ENCODE results near the gene LMBR1.
"Not testable (repeated sequence)": the region's sequence is repeated elsewhere in the genome, so short reads cannot be mapped to it uniquely, and the experiment has no call there.

Gene LMBR1

DNA sequence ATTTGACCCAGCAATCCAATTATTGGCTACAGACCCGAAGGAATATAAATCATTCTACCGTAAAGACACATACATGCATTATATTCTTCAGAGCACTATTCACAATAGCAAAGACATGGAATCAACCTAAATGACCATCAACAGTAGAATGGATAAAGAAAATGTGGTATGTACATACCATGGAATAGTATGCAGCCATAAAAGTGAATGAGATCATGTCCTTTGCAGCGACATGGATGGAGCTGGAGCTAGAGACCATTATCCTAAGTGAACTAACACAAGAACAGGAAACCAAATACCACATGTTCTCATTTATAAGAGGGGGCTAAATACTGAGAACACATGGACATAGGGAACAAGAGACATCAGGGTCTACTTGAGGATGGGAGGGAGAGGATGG lies 44.0 kb downstream of the LMBR1 start:
- no peak for DNase-seq (ENCODE audit: low read depth in 3 of 3)

DNA sequence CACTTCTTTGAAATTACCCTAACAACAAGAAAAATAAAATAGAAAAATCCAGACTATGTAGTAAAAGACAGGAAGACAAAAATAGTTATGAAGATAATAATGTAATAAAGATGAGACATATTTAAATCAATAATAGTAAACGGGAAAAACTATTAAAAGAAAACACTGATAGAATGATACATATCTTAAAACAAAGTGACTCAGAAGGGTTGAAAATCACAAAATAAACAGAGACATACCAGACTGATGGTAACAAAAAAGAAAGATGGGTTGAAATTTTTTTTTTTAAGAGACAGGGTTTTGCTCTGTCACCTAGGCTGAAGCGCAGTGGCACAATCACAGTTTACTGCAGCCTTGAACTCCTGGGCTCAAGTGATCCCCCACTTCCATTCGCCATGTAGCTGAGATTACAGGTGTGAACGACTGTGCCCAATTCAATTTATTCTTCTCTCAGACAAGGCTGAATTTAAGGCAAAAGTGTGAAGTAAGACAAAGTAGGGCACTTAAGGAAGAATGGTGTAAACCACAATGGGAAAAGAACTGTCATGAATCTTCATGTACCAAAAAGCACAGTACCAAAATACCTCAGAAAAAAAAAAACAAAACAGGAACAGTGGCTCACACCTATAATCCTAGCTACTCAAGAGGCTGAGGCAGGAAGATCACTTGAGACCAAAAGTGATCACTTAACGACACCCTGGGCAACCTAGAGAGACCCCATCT lies 47.4 kb downstream of the LMBR1 start:
- no peak for DNase-seq (ENCODE audit: low read depth in 3 of 3)

DNA sequence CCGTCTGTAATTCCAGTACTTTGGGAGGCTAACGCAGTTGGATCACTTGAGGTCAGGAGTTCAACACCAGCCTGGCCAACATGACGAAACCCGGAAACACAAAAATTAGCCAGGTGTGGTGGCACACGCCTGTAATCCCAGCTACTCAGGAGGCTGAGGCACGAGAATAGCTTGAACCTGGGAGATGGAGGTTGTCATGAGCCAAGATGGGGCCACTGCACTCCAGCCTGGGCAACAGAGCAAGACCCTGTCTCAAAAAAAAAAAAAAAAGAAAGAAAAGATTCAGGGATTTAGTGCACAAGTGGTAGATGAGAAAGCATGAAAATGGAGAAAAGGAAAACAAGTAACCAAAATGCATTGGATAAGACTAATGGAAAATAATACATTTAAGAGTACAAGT lies 49.4 kb downstream of the LMBR1 start:
- not testable (repeated sequence) for DNase-seq (ENCODE audit: low read depth in 3 of 3)

DNA sequence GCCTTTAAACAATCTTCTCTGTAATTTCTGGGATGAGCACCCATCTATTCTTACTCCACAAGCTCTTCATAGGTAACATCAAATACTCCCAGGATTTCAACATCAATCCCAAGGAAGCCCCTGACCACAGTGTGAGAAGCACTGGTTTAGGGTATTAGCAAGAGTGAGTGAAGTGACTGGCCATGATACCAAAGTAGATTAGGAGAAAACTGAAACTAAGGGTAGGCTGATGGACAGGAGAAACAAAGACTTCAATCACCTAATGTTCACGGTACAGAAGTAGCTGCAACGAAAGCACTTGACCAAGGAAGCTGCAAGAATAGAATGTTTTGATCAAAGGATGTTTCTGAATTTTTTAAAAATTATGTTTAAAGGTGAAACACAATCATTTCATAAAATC lies 49.8 kb downstream of the LMBR1 start:
- no peak for DNase-seq (ENCODE audit: low read depth in 3 of 3)

DNA sequence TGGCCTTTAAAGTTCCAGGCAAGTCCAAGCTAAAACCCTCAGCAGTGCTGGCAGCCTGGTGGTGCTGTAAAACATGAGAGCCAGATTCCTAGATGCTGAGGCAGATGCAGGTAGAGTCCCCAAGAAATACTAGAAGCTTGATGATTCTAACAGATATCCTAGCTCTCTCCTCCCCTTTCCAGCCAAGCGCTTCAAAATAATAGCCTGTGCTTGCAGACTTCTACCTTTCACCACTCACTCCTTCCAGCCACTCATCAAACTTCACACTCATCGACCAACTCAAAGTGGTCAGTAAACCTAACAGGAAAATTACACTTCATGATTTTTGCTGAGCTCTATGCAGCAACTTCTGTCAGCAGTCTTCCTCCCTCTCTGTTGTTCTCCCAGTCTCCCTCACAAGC lies 50.2 kb downstream of the LMBR1 start:
- DNase-seq (ENCODE audit: low read depth in 3 of 3) = no peak

DNA sequence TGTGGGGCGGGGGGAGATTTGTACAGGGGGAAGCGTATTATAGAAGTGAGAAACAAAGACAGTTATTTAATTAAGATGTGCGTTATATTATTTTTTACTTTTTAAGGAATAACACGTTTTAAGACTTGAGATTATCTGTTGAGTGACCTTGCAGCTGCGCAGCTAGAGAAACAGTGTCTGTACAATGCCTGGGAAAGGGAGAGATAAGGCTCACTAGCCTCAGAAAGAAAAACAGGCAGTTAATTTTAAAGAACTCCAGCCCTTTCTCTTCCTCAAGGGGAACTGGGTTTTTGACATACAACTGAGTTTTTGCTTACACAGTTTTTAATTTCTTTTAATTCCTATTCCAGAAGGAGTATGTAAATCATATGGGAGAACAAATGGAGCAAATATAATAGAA lies 50.7 kb downstream of the LMBR1 start:
- no peak for DNase-seq (ENCODE audit: low read depth in 3 of 3)

DNA sequence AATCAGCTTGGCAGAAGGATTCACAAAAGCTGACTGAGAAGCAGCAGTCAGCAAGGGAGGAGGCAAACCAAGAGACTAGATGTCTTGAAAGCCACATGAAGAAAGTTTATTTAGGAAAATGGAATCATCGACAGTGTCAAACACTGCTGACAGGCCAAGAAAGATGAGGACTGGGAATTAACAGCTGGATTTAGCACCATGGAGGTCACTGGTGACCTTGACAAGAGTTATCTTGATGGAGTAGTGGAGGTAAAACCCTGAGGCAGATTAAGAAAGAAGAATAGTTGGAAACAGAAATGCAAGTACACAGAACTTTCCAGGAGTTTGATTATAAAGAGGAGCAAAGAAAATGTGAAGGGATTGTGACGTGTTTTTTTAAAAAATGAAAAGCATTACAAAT lies 51.5 kb downstream of the LMBR1 start:
- DNase-seq (ENCODE audit: low read depth in 3 of 3) = no peak

DNA sequence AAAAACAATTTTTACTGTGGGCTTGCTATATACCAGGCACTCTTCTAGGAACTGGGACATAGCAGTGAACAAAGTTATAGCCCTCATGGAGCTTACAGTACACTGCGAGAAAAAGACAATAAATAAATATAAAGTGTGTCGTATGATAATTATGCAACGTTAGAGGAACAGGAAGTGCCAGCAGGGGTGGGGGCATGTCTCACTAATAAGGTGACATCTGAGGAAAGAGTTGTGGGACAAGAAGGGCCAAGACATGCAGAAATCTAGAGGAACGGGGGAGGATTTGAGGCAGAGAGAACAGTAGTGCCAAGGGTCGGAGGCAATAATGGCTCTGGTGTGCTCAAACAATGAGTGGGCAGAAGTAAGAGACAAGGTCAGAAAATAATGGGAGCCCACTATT lies 52.8 kb downstream of the LMBR1 start:
- DNase-seq (ENCODE audit: low read depth in 3 of 3) = no peak

DNA sequence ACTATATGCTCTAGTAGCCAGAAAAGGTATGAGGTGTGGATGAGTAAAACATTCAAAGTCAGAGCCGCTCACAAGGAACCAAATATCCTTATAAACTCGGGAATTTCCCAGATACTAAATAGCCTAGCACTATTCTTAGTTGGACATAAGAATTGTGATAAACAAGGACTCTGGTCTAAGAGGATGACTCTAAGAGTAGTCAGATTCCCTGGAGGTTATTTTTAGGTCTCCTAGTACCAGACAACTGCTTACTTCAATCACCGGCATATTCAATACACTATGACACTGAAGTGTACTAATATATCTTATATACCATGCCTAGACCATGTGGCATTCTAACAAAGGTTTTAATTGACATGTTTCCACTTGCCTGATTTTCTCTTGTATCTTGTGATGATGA lies 56.5 kb downstream of the LMBR1 start:
- DNase-seq (ENCODE audit: low read depth in 3 of 3) = no peak

DNA sequence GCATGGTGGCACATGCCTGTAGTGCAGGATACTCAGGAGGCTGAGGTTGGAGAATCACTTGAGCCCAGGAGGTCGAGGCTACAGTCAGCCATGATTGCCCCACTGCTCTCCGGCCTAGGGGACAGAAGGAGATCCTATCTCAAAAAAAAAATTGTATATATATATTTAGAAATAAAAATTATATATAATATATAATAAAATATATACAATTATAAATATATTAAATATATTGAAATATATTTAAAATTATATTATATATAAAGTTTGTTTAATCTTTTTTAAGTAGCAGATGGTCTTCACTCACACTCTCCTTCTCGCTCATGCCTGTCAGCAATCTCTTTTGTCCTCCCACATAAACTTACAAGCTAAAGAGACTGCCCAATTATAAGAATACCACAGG lies 58.5 kb downstream of the LMBR1 start:
- DNase-seq (ENCODE audit: low read depth in 3 of 3) = no peak

DNA sequence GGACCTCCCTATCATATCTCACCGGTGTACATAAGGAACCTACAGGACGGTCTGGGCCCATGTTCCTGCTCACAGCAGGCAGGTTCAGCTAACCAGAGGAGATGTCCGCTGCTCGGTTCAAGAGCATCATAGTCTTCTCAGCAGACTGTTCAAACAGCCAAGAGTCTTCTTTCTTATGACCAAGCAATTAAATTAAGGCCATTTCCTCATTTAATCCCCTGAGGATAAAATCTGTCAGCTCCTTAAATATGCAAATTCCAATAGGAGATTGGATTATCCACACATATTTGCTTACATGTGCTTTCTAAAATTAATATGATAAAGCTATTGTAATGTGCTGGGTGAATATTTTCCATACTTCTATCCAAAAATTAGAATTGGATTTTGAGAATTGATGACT lies 59.7 kb downstream of the LMBR1 start:
- DNase-seq (ENCODE audit: low read depth in 3 of 3) = no peak

DNA sequence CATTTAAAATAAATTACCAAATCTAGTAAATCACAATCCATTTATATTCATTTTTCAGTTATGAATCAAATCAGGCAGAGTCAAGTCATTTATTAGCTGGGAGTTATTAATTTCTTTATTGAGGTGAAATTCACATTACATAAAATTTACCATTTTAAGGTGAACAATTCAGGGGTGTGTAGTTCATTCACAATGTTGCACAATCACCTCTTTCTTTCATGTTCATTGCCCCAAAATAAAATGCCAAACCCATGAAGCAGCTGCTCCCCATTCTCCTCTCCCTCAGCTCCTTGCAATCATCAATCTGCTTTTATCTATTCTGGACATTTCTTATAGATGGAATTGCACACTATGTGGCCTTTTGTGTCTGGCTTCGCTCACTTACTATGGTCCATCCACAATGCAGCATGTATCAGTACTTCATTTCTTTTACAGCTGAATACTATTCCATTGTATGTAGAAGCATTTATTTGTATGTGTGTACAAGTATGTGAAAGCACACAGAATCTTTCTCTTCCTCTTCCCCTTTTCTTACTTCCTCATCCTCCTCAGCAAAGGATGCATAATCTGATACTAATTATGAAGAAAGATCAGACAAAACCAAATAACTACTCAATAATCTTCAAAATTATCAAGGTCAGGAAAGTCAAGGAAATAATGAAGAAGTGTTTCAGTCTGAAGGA lies 60.6 kb downstream of the LMBR1 start:
- no peak for DNase-seq (ENCODE audit: low read depth in 3 of 3)

DNA sequence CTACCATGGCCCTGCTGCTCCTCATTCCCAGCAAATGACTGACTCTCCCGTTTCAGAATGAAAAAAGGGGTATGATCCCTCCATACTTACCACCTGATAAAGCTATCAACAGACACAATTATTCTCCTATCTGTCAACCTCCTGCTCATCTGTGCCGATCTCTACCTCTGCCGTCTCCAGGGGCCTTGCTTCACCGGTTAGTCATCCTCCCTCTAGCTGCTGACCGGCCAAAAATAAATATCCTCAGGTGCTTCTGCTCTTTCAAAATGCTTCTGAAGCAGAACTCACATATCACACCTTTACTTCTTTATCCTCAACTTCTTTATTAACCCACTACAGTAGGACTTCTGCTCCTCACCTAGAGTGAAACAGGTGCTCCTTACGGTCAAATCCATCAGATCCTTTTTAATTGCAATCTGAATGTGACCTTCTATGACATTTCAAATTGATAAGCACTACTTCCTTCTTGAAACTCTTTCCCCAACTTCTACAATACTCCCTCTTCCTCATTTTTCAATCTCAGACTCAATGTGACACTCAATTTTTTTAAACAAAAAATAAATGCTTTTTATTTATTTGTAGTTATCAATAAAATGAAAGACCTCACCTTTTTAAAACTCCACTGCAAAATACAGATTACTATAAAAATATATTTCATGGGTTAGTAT lies 63.2 kb downstream of the LMBR1 start:
- DNase-seq (ENCODE audit: low read depth in 3 of 3) = no peak

DNA sequence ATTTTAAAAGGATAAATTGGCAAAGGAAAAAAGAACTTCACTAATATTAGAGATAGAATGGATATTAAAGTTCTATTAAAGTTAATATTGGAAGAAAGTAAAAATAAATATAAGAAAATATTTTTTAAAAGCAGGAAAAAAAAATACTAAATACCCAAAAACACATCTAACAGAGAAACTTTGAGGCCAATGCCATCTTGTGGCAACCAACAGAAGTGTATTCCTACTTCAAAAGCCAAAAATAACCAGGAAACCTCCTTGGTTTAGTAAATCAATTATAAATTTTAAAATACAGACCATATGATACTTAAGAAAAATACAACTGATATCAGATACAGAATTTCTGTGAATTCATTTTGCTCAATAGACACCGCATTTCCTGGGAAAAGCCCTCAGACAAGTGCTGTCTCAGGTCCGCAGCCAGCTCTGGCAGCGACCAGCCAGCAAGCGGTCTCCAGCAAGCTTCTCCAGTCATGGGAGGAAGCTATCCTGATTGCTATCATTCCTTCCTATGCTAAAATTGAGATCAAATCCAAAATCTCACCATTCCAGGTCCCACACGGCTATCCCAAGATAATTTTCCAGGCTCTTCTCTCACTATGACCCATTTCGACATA lies 65.3 kb downstream of the LMBR1 start:
- no peak for DNase-seq (ENCODE audit: low read depth in 3 of 3)

DNA sequence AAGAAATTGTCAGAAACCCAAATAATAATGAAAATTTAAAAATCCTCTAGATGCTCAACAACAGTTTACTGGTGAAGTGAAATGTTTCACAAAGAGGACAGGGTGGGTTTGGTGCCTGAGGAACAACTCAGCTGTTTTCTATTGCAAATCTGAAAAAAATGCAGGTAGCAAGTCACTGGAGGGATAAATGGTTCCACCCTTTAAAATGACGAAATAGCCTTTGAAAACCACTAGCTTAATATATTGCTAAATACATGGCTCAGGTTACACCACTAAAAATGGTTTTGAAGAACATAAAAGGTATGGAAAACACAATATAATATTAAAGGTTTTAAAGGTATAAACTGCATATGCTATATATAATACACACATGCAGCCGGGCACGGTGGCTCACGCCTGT lies 69.5 kb downstream of the LMBR1 start:
- DNase-seq (ENCODE audit: low read depth in 3 of 3) = no peak

DNA sequence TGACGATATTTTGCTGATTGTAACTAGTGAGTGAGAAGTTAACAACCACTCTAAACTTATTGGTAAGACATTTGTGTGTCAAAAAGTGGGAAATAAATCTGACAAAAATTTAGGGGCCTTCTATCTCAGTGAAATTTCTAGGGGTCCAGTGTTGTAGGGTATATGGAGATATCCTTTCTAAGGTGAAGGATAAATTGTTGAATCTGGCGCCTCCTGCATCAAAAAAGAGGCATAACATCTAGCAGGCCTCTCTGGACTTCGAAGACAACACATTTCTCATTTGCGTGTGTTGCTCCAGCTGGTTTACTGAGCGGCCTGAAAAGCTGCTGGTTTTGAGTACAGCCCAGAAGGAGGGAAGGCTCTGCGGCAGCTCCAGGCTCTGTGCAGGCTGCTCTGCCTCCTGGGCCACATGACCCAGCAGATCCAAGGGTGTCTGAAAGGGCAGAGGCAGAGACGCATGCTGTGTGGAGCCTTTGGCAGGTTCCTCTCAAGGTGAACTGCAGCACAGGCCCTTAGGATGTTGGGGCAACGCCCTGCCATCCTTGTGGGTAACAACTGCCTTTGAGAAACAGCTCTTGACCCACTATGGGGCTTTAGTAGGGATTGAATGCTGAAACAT lies 72.4 kb downstream of the LMBR1 start:
- DNase-seq (ENCODE audit: low read depth in 3 of 3) = no peak

DNA sequence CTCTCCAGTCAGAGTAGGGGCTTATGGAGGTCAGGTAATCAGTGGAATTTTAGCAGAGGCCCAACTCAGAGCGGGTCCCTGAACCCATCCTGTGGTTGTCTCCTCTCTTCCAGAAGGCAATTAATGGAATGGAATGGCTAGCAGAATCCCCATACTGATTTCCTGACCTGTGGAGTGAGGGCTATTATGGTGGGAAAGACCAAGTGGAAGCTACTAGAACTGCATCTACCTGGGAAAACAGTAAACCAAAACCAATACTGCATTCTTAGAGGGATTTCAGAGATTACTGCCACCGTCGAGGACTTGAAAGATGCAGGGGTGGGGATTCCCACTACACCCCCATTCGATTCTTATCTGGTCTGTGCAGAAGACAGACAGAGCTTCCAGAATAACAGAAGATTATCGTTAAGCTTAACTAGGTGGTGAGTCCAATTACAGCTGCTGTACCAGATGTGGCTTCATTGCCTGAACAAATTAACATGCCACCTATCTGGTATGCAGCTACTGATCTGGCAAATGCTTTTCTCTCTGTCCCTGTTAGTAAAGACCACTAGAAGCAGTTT lies 73.2 kb downstream of the LMBR1 start:
- DNase-seq (ENCODE audit: low read depth in 3 of 3) = no peak

DNA sequence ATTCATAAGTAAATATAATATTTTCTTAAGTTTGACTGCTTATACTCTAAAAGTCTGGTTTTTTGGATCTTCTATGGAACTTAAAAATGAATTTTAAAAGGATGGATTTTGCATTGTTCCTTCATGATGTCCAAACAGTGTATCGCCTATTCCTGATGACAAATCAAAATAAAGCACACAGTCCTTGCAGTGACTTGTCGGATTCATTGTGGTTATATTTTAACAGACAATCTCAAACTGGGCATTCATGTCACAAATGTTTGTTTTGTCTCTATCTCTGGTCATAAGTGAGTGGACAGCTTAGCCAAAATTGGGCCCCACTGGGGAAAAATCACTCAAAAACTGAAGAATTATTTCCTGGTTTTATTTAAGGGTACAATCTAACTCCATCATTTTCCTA lies 74.8 kb downstream of the LMBR1 start:
- DNase-seq (ENCODE audit: low read depth in 3 of 3) = no peak

DNA sequence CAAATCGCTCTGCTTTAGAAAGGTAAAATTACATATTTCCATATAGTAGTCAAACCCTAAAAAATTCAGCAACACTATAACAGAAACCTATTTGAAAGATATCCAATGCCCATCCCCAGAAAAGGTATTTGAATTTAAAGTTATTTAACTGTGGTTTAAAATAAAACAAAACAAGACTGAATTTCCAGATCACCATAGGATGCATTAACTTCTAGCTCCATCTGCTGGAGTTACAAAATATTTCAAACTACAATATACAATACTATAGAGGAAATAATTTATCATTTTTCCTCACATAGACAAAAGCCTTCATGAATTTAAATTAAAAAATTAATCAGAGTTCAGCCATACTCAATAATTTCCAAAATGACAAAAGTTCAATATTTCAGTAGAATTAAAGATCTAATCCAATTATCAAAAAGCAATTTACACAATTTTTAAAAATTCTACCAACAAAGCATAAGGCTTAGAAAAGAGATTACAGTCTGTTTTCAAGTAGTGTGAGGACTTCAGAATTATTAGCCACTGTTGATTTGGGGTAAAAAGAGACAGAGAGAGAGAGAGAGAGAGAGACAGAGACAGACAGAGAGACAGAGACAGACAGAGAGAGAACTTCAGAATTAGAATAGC lies 75.9 kb downstream of the LMBR1 start:
- no peak for DNase-seq (ENCODE audit: low read depth in 3 of 3)

DNA sequence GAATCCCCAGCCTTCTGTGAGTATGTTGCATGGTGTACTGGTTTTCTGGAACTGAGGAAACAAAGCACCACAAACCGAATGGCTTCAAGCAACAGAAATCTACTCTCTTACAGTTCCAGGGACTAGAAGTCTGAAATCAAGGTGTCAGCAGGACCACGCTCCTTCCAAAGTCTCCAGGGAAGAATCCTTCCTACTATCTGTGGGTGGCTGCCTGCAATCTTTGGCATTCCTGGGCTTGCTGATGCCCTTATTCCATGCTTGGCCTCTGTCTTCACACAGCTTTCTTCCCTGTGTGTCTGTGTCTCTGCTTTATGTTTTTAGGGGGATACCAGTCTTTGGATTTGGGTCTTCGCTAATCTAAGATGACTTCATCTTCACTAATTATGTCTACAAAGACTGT lies 81.3 kb downstream of the LMBR1 start:
- no peak for DNase-seq (ENCODE audit: low read depth in 3 of 3)

DNA sequence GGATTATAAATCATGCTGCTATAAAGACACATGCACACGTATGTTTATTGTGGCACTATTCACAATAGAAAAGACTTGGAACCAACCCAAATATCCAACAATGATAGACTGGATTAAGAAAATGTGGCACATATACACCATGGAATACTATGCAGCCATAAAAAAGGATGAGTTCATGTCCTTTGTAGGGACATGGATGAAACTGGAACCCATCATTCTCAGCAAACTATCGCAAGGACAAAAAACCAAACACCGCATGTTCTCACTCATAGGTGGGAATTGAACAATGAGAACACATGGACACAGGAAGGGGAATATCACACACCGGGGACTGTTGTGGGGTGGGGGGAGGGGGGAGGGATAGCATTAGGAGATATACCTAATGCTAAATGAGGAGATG lies 89.3 kb downstream of the LMBR1 start:
- not testable (repeated sequence) for DNase-seq (ENCODE audit: low read depth in 3 of 3)

DNA sequence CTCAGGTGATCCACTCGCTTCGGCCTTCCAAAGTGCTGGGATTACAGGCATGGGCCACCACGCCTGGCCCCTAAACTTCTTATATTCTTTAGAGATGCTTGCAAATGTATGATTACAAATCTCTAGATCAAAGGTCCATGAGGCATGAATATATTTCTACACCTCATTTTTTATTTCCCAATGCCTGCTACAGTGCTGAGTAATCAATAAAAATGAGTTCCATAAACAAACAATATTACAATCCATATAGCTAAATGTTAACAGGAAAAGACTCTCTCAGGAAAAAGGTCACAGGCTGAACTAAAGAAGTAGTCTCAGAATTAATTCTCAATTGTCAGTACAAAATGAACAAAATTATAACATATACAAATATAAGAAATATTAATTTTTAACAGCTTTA lies 90.8 kb downstream of the LMBR1 start:
- DNase-seq (ENCODE audit: low read depth in 3 of 3) = no peak
